H4 (cell line): ENCODE data around the gene ZNF440. TPM values are rescaled to one million over a fixed set of nuclear protein-coding genes. Genes with fewer than 3 reads are reported as not detected.
"Not testable (repeated sequence)": the region's sequence is repeated elsewhere in the genome, so short reads cannot be mapped to it uniquely, and the experiment has no call there.

ENCODE experiments used
- DNase-seq: peaks from one replicate; pipeline ENCODE4 v3.0.0-alpha.2; 2015; ENCODE audit warnings: low spot score
- total RNA-seq: library from RNA; depleted of rRNA; stranded (reverse); fragments of >200 nt; shearing (Covaris generic); gene quantifications from 2 replicates; pipeline ENCODE4 v1.2.3, GENCODE V29; 2014

ZNF440 gene
- total RNA-seq, 1 experiment from 2014 or later: 6.2 TPM

- not testable (repeated sequence) for DNase-seq
Measured at GRCh38 chr19:11828957-11829876, 15.1 kb downstream of the ZNF440 start.

DNA sequence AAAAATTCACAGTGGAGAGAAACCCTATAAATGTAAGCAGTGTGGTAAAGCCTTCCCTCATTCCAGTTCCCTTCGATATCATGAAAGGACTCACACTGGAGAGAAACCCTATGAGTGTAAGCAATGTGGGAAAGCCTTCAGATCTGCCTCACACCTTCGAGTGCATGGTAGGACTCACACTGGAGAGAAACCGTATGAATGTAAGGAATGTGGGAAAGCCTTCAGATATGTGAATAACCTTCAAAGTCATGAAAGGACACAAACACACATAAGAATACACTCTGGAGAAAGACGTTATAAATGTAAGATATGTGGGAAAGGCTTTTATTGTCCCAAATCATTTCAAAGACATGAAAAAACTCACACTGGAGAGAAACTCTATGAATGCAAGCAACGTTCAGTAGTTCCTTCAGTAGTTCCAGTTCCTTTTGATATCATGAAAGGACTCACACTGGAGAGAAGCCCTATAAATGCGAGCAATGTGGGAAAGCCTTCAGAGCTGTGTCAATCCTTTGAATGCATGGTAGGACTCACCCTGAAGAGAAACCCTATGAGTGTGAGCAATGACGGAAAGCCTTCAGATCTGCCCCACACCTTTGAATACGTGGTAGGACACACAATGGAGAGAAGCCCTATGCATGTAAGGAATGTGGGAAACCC lies 18.3 kb downstream of the ZNF440 start:
- DNase-seq: no peak

- DNase-seq: no peak
Measured at GRCh38 chr19:11833541-11833940, 19.5 kb downstream of the ZNF440 start.

DNA sequence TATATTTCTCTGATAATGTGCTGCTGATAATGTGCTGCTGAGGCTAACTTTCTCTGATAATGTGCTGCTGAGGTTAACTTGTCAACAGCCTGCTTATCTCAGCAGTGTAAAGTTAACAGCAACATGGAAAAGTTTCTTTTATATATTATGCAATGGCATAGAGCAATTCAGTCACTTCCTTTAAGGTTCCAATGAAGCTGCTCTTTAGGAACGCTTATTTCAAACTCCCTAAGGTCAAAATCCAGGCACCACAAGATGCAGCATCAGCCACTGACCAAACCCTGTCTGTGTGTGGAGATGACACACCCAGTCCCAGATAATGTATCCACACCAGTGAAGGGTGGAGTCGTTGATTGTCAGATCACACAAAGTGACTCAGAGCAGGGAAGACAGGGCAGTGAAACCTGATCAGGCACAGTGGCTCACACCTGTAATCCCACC lies 21.6 kb downstream of the ZNF440 start:
- DNase-seq: not testable (repeated sequence)

DNA sequence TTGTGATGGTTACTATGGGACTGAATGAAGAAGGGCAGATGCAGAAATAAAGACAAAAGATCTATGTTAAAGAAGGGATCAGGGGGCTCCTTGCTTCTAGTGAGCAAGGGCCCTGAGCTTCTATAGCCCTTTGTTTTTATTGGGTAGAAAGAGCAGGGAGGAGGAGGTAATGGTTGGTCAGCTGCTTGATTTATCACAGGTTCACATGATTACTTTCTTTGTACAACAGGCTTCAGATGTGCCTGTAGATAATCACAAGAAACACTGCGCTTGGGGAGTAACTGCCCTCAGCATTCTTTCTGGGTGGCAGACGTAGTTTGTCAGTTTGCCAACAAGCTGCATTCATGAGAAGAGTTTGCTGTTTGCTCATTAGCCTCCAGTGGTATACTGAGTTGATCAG lies 29.6 kb downstream of the ZNF440 start:
- DNase-seq: no peak

GRCh38 chr19:11847615-11848014 lies 33.5 kb downstream of the ZNF440 start:
- not testable (repeated sequence) for DNase-seq

DNA sequence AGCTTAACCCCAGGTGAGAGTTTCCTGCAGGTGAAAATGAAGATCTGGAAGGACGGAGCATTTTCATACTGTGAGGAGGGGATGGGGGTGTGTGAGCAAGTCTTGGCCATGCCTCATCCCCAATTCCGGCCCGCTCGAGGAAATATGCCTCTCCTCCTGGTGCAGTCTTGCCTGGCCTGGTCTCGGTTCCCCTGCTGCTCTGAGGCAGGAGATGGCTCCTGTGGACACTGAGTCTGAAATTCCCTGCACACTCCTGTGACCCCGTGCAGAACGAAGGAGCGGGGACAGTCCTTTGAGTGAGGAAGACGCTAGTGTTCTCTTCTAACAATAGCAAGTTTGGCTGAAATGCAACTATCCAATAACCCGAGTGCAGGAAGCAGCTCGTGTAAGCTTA lies 34.1 kb downstream of the ZNF440 start:
- no peak for DNase-seq

DNA sequence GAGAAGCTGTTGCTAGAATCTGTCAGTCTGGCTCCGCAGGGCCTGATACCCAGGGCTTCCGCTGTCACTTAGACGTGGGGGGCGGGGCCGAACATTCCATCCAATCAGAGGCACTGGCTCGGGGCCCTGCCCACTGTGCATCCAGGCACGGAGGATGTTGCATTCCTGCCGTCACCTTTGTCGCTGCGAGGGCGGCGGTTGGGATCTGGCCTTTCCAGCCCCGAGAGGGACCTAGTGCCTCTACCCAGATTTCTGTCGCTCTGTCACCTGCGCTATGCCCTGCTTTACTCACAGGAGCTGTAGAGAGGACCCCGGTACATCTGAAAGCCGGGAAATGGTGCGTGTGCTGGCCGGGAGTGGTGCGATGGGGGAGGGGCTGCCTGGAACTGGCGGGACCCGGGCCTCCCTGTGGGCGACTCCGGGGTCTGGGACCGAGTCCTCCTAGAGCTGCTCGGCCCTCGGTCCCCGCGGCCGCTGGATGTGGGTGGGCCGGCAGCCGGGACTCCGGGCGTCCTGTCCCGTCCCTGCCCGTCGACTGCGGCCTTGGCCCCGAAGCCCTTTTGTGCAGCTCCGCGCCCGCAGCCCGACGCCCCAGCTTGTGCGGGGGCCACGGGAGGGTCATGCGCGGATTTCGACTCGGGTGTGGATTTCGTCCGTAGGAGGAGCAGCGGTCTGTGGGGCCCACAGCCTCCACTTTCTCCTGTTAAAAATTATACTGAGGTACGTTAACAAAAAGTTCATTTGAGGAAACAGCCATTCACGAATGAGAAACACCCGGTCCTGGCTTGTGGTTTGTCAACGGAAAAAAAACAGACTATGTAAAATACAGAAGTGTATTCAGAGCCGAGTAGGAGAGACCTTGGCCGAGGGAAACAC lies 34.8 kb downstream of the ZNF440 start, which contains the start of gene ZNF439:
Gene ZNF439 (plus strand): TSS at position 133 of the 876 bp plus-strand sequence. CDS start 142 bp downstream, at position 275.
- peak; percentile 16 for DNase-seq

DNA sequence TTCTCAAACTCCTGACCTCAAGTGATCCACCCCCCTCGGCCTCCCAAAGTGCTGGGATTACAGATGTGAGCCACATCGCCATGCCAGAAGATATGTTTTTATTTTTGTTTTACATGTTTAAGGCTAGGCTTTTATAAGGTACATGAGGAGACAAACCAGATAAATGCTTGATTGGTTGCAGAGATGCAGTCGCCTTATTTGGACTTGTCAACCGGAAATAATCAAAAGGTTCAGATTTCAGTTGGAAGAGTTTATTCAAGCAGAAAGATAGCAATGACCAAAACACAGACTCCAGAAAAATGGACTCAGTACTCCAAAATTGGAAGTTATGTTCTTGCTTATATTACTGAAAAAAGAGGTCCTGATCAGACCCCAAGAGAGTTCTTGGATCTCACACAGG lies 36.2 kb downstream of the ZNF440 start:
- DNase-seq: not testable (repeated sequence)

DNA sequence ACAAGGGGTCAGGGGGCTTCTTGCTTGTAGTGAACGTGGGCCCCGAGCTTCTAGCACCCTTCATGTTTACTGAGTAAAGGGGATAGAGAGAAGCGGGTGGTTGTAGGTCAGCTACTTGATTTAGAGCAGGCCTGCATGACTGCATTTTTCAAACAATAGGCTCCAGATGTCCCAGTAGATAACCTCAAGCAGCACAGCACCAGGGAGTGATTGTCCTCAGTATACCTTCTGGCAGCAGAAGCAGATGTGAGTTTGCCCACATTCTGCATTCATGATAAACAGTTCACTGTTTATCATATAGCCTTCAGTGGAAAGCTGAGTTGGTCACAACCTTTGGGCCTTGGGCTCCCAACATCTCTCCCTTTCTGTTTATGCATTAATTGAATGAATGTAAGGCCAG lies 39.3 kb downstream of the ZNF440 start:
- no peak for DNase-seq

GRCh38 chr19:11856596-11857250 lies 42.6 kb downstream of the ZNF440 start:
- no peak for DNase-seq

- DNase-seq: no peak
Measured at GRCh38 chr19:11860721-11861120, 46.6 kb downstream of the ZNF440 start.

GRCh38 chr19:11861301-11861700 lies 47.2 kb downstream of the ZNF440 start:
- DNase-seq: no peak

- DNase-seq: not testable (repeated sequence)
Measured at GRCh38 chr19:11867766-11868165, 53.7 kb downstream of the ZNF440 start.

GRCh38 chr19:11868188-11868587 lies 54.1 kb downstream of the ZNF440 start:
- DNase-seq: no peak

DNA sequence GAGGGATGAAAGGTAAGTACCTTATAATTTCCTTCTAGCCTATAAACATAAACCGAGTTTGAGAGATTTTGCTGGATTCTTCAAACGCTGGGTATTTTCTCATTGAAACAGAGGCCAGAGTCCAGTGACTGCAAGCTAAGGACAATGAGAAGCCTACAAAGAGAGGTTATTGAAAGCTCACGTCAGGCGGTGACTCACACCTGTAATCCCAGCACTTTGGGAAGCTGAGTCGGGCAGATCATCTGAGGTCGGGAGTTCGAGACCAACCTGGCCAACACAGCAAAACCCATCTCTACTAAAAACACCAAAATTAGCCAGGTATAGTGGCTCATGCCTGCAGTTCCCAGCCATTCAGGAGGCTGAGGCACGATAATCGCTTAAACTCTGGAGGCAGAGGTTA lies 58.6 kb downstream of the ZNF440 start:
- no peak for DNase-seq

DNA sequence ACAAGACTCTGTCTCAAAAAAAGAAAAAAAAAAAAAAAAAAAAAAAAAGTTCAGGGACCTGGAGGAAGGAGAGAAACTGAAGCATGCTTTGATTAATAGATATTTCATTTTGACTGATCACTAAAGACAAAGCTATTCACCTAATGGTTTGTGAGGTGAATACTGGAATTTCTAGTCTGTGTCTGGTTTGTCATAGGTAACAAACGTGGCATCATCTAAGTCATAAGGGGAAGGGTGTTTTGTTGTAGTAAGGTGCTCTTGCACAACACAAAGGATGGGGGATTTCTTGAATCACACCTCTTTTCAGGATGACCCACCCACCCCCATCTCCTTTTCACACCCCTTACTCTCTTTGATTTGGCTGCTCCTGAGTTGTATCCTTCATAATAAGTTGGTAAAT lies 59.7 kb downstream of the ZNF440 start:
- DNase-seq: no peak

GRCh38 chr19:11879687-11880266 lies 65.7 kb downstream of the ZNF440 start:
- DNase-seq: not testable (repeated sequence)

DNA sequence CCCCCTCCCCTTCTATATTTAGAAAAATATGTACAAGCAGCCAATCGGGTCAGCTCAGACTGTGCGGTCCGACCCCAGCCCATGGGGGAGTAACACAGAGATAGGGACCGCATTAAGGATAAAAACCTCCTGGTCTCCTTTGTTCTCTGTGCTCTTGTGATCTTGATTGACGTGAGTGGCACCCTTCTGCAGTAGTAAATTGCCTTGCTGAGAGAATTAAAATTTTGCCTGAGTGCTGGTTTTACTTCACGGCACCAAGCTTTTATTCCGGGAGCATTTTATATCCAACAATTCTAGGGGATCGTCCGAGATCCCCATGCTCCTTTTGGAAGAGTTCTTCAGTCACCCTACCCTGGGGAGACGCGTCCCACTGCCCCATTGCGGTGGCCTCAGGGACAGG lies 66.5 kb downstream of the ZNF440 start:
- no peak for DNase-seq

GRCh38 chr19:11881151-11881800 lies 67.2 kb downstream of the ZNF440 start:
- peak; percentile 23 for DNase-seq
